ENCODE results near the gene SOX18. TPM values are rescaled to one million over a fixed set of nuclear protein-coding genes. Genes with fewer than 3 reads are reported as not detected.

Gene SOX18
- total RNA-seq, 1 experiment from 2014 or later, result not detected

GRCh38 chr20:64082126-64082731 lies 32.8 kb upstream of the SOX18 start:
- DNase-seq, result no peak
- no peak for TF ChIP-seq CTCF (IDR thresholded peaks at IDR 0.05; ENCODE audit: unreplicated experiment)
- Mint-ChIP-seq H3K27ac (ENCODE audit: unreplicated experiment) (no peak overlapping the region), H3K36me3 (ENCODE audit: insufficient read depth, unreplicated experiment) (peaks cover 45% of the 10 kb centered on the region), H3K9me3 (ENCODE audit: low read depth, unreplicated experiment) (no peaks in the 10 kb centered on the region), H3K4me1 (ENCODE audit: low read depth, unreplicated experiment) (peaks cover 32% of the 10 kb centered on the region), H3K4me3 (ENCODE audit: low read depth, unreplicated experiment) (no peak overlapping the region), H3K27me3 (ENCODE audit: unreplicated experiment) (peaks cover 72% of the 10 kb centered on the region)
- no TSS peak for BruUV-seq (replicated peaks)
- CTCF ChIA-PET, result interaction anchor here (0.6 to 1.6 kb wide), 3 partner anchors 9 to 11 kb away, joined by 3 to 5 read pairs (median 4); no protein-coding TSS in a partner anchor
- intact Hi-C loops (cut with micrococcal nuclease; ENCODE audit: unreplicated experiment), result loop anchor here (5.0 kb wide), 1 partner anchor 40 kb away; no protein-coding TSS in a partner anchor

- TF ChIP-seq CTCF (IDR thresholded peaks at IDR 0.05; ENCODE audit: unreplicated experiment), result no peak
- BruUV-seq (replicated peaks), result no TSS peak
- Mint-ChIP-seq H3K4me1 (ENCODE audit: low read depth, unreplicated experiment) (peaks cover 32% of the 10 kb centered on the region), H3K4me3 (ENCODE audit: low read depth, unreplicated experiment) (no peak overlapping the region), H3K27me3 (ENCODE audit: unreplicated experiment) (peaks cover 66% of the 10 kb centered on the region), H3K36me3 (ENCODE audit: insufficient read depth, unreplicated experiment) (peaks cover 41% of the 10 kb centered on the region), H3K9me3 (ENCODE audit: low read depth, unreplicated experiment) (no peaks in the 10 kb centered on the region), H3K27ac (ENCODE audit: unreplicated experiment) (no peak overlapping the region)
- intact Hi-C loops (cut with micrococcal nuclease; ENCODE audit: unreplicated experiment), result loop anchor here (5.0 kb wide), 1 partner anchor 41 kb away; no protein-coding TSS in a partner anchor
- CTCF ChIA-PET, result no interaction called here
- no peak for DNase-seq
Observed at GRCh38 chr20:64081624-64081964, 32.2 kb upstream of the SOX18 start.

- H3K27me3 Mint-ChIP-seq (ENCODE audit: unreplicated experiment), result peaks cover 60% of the 10 kb centered on the region
- TF ChIP-seq CTCF (IDR thresholded peaks at IDR 0.05; ENCODE audit: unreplicated experiment), result no peak
- peak overlapping the region; percentile 68 for H3K27ac Mint-ChIP-seq (ENCODE audit: unreplicated experiment)
- H3K4me3 Mint-ChIP-seq (ENCODE audit: low read depth, unreplicated experiment), result peak overlapping the region; percentile 48
- intact Hi-C loops (cut with micrococcal nuclease; ENCODE audit: unreplicated experiment), result loop anchor here (5.0 kb wide), 1 partner anchor 41 kb away; no protein-coding TSS in a partner anchor
- no peak for DNase-seq
- no TSS peak for BruUV-seq (replicated peaks)
- peaks cover 32% of the 10 kb centered on the region for H3K4me1 Mint-ChIP-seq (ENCODE audit: low read depth, unreplicated experiment)
- CTCF ChIA-PET, result no interaction called here
- H3K36me3 Mint-ChIP-seq (ENCODE audit: insufficient read depth, unreplicated experiment), result peaks cover 41% of the 10 kb centered on the region
- H3K9me3 Mint-ChIP-seq (ENCODE audit: low read depth, unreplicated experiment), result no peaks in the 10 kb centered on the region
Observed at GRCh38 chr20:64080813-64081623, 31.6 kb upstream of the SOX18 start.

- no TSS peak for BruUV-seq (replicated peaks)
- no peaks in the 10 kb centered on the region for H3K9me3 Mint-ChIP-seq (ENCODE audit: low read depth, unreplicated experiment)
- H3K4me1 Mint-ChIP-seq (ENCODE audit: low read depth, unreplicated experiment), result peaks cover 32% of the 10 kb centered on the region
- peaks cover 52% of the 10 kb centered on the region for H3K27me3 Mint-ChIP-seq (ENCODE audit: unreplicated experiment)
- CTCF ChIA-PET, result interaction anchor here (0.7 to 1.2 kb wide), 3 partner anchors 11 to 40 kb away, joined by 3 to 5 read pairs (median 3); no protein-coding TSS in a partner anchor
- DNase-seq, result no peak
- peak within 1 kb of the TSS; percentile 82 for H3K4me3 Mint-ChIP-seq (ENCODE audit: low read depth, unreplicated experiment)
- intact Hi-C loops (cut with micrococcal nuclease; ENCODE audit: unreplicated experiment), result loop anchor here (5.0 kb wide), 1 partner anchor 42 kb away; no protein-coding TSS in a partner anchor
- no peak for TF ChIP-seq CTCF (IDR thresholded peaks at IDR 0.05; ENCODE audit: unreplicated experiment)
- peaks cover 41% of the 10 kb centered on the region for H3K36me3 Mint-ChIP-seq (ENCODE audit: insufficient read depth, unreplicated experiment)
- peak within 1 kb of the TSS; percentile 68 for H3K27ac Mint-ChIP-seq (ENCODE audit: unreplicated experiment)
Observed at GRCh38 chr20:64080013-64080812, 30.8 kb upstream of the SOX18 start, which contains the start of gene OPRL1. Gene OPRL1, plus strand, starts transcription at chr20:64080082. Its CDS starts 12,639 bp downstream, at chr20:64092721.

Measured in Calu3 (cell line).